Measurements from ENCODE around the gene ENO1. TPM values are rescaled to one million over a fixed set of nuclear protein-coding genes. Genes with fewer than 3 reads are reported as not detected.
A peak's percentile ranks its signal among the peaks of the same experiment; 100 is the strongest.

The ENO1 gene
- total RNA-seq, 6 donors from 2014 or later, result 259 to 1,187 (median 717) TPM

- Histone ChIP-seq H3K9me3 (no peaks in the 10 kb centered on the region), H3K4me3 (peak overlapping the region; percentile 52 to 84 (median 71)), H3K27ac (peak overlapping the region; percentile 92 to 97 (median 94)), H3K27me3 (no peaks in the 10 kb centered on the region), H3K4me1 (peaks cover 41 to 69% (median 48%) of the 10 kb centered on the region in 4 donors), H3K36me3 (no peaks in the 10 kb centered on the region)
- ATAC-seq (ENCODE audit: low FRiP score in 2 of 2), result no peak
- DNase-seq, result peak in 1 of 2 donors; percentile 49
- TF ChIP-seq POLR2AphosphoS5 (IDR thresholded peaks at IDR 0.05), result no peak
- 14 to 15% methylated on average over 3 to 4 of the region's 4 CpGs for WGBS, 2 donors
Observed at GRCh38 chr1:8818325-8818775, 60.1 kb downstream of the ENO1 start.

GRCh38 chr1:8817412-8818324 lies 60.8 kb downstream of the ENO1 start, which contains the start of gene RERE:
Gene RERE, minus strand, starts transcription at chr1:8817640.
- WGBS, 2 donors, result 0 to 1% methylated on average over 35 to 74 of the region's 82 CpGs
- ATAC-seq (ENCODE audit: low FRiP score in 2 of 2) (peak; percentile 99), DNase-seq (peak; percentile 93 to 99)
- Histone ChIP-seq H3K36me3 (no peaks in the 10 kb centered on the region), H3K27me3 (no peaks in the 10 kb centered on the region), H3K4me3 (peak within 1 kb of the TSS; percentile 62 to 84 (median 80)), H3K27ac (peak within 1 kb of the TSS; percentile 92 to 97 (median 94)), H3K9me3 (no peaks in the 10 kb centered on the region), H3K4me1 (peaks cover 38 to 68% (median 45%) of the 10 kb centered on the region in 4 donors)
- TF ChIP-seq POLR2A (IDR thresholded peaks at IDR 0.05) (peak in 3 of 4 donors; percentile 88 to 96 (median 93)), EP300 (IDR thresholded peaks at IDR 0.05) (peak in 1 of 4 donors; percentile 59), CTCF (IDR thresholded peaks at IDR 0.05) (peak in 3 of 6 experiments; percentile 24 to 30 (median 28)), POLR2AphosphoS5 (IDR thresholded peaks at IDR 0.05) (peak; percentile 95 to 97)

- whole genome bisulfite sequencing, 2 donors, result 0 to 1% methylated on average over 18 to 41 of the region's 41 CpGs
- Histone ChIP-seq H3K4me1 (peaks cover 36 to 66% (median 41%) of the 10 kb centered on the region in 4 donors), H3K36me3 (no peaks in the 10 kb centered on the region), H3K27ac (peak overlapping the region; percentile 92 to 97 (median 94)), H3K27me3 (no peaks in the 10 kb centered on the region), H3K4me3 (peak overlapping the region; percentile 62 to 84 (median 80)), H3K9me3 (no peaks in the 10 kb centered on the region)
- peak; percentile 44 to 52 for ATAC-seq (ENCODE audit: low FRiP score in 2 of 2)
- DNase-seq, result peak; percentile 54 to 87
- TF ChIP-seq POLR2A (IDR thresholded peaks at IDR 0.05), result peak in 1 of 4 donors; percentile 20
- no peak for TF ChIP-seq POLR2AphosphoS5 (IDR thresholded peaks at IDR 0.05)
Observed at GRCh38 chr1:8816831-8817411, 61.6 kb downstream of the ENO1 start.

- H3K4me3 ChIP-seq, result peak overlapping the region in 3 of 4 donors; percentile 62 to 84 (median 80)
- H3K27ac ChIP-seq, result peak overlapping the region; percentile 92 to 97 (median 94)
- no peaks in the 10 kb centered on the region for H3K36me3 ChIP-seq
- ATAC-seq (ENCODE audit: low FRiP score in 2 of 2), result no peak
- no peak for TF ChIP-seq POLR2AphosphoS5 (IDR thresholded peaks at IDR 0.05)
- no peak for TF ChIP-seq CTCF (IDR thresholded peaks at IDR 0.05)
- no peak for TF ChIP-seq EP300 (IDR thresholded peaks at IDR 0.05)
- no peak for TF ChIP-seq POLR2A (IDR thresholded peaks at IDR 0.05)
- no peaks in the 10 kb centered on the region for H3K27me3 ChIP-seq
- H3K9me3 ChIP-seq, result no peaks in the 10 kb centered on the region
- no peak for DNase-seq
- H3K4me1 ChIP-seq, result peaks cover 31 to 61% (median 38%) of the 10 kb centered on the region in 4 donors
- WGBS, 2 donors, result 3 to 7% methylated on average over 3 of the region's 3 CpGs
Observed at GRCh38 chr1:8816264-8816663, 62.2 kb downstream of the ENO1 start.

GRCh38 chr1:8815582-8816151 lies 62.8 kb downstream of the ENO1 start:
- TF ChIP-seq EP300 (IDR thresholded peaks at IDR 0.05) (no peak), POLR2A (IDR thresholded peaks at IDR 0.05) (no peak), POLR2AphosphoS5 (IDR thresholded peaks at IDR 0.05) (no peak), CTCF (IDR thresholded peaks at IDR 0.05) (no peak)
- Histone ChIP-seq H3K36me3 (no peaks in the 10 kb centered on the region), H3K4me1 (peaks cover 31 to 60% (median 37%) of the 10 kb centered on the region in 4 donors), H3K27ac (peak overlapping the region in 3 of 4 donors; percentile 92 to 97 (median 95)), H3K4me3 (peak overlapping the region in 3 of 4 donors; percentile 62 to 84 (median 80)), H3K27me3 (no peaks in the 10 kb centered on the region), H3K9me3 (no peaks in the 10 kb centered on the region)
- ATAC-seq (ENCODE audit: low FRiP score in 2 of 2) (no peak), DNase-seq (no peak)
- WGBS, 2 donors, result 9 to 10% methylated on average over 2 of the region's 2 CpGs

Measured in upper lobe of left lung (tissue), 6 donors.